Measurements from ENCODE around the gene CDH23. TPM values are rescaled to one million over a fixed set of nuclear protein-coding genes. Genes with fewer than 3 reads are reported as not detected.
A peak's percentile ranks its signal among the peaks of the same experiment; 100 is the strongest.

CDH23 gene
- total and polyA plus RNA-seq, 9 of the 15 experiments (the other 6 are each of a cell fraction or from before 2014, with no cell fraction given): 0.18 to 1.2 (median 0.47) TPM

DNA sequence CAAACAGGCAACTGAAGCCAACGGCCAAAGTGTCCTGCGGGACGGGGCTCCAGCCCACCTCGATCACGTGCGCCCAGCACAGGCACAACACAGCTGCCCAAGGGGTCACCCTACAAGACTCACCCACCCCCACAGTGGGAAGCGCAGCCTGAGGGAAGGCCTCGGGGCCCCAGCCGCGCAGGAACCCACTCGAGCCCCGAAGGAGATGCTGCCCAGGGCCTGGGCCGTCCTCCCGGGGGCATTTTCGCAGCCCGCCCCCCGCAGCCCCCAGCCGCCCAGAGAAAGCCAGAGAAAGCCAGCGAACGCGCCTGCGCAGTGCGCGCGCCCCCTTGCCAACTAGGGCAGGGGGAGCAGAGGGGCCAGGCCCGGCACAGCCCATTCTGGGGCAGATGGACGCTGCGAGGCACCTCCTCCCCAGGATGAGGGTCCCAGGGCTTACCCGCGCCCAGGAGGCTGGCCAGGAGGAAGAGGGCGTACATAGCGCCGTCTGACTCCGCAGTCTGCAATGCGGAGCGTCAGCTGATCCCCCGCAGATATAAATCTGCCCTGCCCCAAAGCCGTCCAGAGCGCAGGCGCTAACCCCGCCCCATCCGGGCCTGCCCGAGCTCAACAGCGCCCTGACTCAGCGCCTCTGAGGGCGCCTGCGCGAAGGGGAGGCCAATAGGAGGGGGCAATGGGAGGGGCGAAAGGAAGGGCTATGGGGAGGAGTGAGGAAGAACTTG, 454.2 kb downstream of the CDH23 start, which contains the start of gene PSAP (continued):
- TF ChIP-seq, protein P1, sequence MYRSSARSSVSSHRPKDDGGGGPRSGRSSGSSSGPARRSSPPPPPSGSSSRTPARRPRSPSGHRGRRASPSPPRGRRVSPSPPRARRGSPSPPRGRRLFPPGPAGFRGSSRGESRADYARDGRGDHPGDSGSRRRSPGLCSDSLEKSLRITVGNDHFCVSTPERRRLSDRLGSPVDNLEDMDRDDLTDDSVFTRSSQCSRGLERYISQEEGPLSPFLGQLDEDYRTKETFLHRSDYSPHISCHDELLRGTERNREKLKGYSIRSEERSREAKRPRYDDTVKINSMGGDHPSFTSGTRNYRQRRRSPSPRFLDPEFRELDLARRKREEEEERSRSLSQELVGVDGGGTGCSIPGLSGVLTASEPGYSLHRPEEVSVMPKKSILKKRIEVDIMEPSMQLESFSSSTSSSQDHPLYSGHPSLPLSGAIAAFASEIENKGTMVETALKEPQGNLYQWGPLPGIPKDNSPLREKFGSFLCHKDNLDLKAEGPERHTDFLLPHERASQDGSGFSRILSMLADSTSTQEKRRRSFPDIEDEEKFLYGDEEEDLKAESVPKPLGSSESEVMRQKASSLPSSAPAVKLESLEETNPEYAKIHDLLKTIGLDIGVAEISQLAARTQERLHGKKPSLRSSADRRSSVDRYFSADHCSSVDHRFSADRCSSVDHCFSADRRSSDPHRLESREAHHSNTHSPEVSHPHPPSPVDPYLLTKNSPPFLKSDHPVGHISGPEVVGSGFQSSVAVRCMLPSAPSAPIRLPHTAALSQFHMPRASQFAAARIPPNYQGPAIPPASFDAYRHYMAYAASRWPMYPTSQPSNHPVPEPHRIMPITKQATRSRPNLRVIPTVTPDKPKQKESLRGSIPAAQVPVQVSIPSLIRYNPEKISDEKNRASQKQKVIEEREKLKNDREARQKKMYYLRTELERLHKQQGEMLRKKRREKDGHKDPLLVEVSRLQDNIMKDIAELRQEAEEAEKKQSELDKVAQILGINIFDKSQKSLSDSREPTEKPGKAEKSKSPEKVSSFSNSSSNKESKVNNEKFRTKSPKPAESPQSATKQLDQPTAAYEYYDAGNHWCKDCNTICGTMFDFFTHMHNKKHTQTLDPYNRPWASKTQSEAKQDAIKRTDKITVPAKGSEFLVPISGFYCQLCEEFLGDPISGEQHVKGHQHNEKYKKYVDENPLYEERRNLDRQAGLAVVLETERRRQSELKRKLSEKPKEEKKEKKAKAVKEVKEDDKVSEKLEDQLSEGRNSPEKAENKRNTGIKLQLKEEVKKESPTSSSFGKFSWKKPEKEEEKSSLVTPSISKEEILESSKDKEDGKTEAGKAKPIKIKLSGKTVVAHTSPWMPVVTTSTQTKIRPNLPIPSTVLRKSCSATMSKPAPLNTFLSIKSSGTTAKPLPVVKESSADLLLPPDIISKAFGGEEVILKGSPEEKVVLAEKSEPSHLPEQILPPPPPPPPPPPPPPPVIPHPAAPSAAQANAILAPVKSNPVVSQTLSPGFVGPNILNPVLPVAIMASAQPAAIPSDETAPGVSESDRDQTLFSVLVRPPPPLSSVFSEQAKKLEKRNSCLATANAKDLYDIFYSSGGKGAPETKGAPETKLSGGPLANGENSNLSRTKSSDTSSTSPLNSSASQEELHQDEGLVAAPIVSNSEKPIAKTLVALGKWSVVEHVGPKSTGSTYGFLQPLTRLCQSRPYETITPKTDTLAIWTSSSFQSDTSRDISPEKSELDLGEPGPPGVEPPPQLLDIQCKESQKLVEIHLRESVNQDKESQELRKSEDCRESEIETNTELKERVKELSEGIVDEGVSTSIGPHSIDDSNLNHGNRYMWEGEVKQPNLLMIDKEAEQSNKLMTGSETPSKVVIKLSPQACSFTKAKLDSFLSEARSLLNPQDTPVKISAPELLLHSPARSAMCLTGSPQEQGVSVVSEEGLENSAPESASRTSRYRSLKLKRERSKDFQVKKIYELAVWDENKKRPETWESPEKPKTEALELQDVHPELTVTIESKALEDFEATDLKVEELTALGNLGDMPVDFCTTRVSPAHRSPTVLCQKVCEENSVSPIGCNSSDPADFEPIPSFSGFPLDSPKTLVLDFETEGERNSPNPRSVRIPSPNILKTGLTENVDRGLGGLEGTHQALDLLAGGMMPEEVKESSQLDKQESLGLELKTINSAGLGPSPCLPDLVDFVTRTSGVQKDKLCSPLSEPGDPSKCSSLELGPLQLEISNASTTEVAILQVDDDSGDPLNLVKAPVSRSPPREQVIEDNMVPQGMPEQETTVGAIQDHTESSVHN (IDR thresholded peaks at IDR 0.05; ENCODE audit: borderline replicate concordance in 1 of 2, low read depth in 1 of 2): peak in 1 of 2 experiments; percentile 90; a peak in 2 of 4 replicates
- peak; percentile 84 for TF ChIP-seq MAFK (IDR thresholded peaks at IDR 0.05; ENCODE audit: low read length)
- TF ChIP-seq, protein P2, sequence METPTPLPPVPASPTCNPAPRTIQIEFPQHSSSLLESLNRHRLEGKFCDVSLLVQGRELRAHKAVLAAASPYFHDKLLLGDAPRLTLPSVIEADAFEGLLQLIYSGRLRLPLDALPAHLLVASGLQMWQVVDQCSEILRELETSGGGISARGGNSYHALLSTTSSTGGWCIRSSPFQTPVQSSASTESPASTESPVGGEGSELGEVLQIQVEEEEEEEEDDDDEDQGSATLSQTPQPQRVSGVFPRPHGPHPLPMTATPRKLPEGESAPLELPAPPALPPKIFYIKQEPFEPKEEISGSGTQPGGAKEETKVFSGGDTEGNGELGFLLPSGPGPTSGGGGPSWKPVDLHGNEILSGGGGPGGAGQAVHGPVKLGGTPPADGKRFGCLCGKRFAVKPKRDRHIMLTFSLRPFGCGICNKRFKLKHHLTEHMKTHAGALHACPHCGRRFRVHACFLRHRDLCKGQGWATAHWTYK (CRISPR knock-in tag; IDR thresholded peaks at IDR 0.05): 0 out of 2 replicates have a peak, but pooled peaks have one; percentile 57
- TF ChIP-seq NCOR1 (IDR thresholded peaks at IDR 0.05): peak; percentile 45; the same call in 1 of the 2 replicates
- TF ChIP-seq, protein P3, sequence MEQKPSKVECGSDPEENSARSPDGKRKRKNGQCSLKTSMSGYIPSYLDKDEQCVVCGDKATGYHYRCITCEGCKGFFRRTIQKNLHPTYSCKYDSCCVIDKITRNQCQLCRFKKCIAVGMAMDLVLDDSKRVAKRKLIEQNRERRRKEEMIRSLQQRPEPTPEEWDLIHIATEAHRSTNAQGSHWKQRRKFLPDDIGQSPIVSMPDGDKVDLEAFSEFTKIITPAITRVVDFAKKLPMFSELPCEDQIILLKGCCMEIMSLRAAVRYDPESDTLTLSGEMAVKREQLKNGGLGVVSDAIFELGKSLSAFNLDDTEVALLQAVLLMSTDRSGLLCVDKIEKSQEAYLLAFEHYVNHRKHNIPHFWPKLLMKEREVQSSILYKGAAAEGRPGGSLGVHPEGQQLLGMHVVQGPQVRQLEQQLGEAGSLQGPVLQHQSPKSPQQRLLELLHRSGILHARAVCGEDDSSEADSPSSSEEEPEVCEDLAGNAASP (IDR thresholded peaks at IDR 0.05): no peak
- 0 out of 2 replicates have a peak, but pooled peaks have one; percentile 56 for TF ChIP-seq GATAD2A (IDR thresholded peaks at IDR 0.05)
- peak; percentile 85; the same call in 1 of the 2 replicates for TF ChIP-seq KAT7 (CRISPR knock-in tag; IDR thresholded peaks at IDR 0.05; ENCODE audit: borderline replicate concordance)
- TF ChIP-seq BDP1 (IDR thresholded peaks at IDR 0.05; ENCODE audit: insufficient read depth, insufficient read length): no peak
- TF ChIP-seq KDM2B (CRISPR knock-in tag; IDR thresholded peaks at IDR 0.05): peak; percentile 94; the same call in 1 of the 2 replicates
- TF ChIP-seq DMBX1 (CRISPR knock-in tag; IDR thresholded peaks at IDR 0.05; ENCODE audit: borderline replicate concordance): no peak
- no peak for TF ChIP-seq ZNF445 (CRISPR knock-in tag; IDR thresholded peaks at IDR 0.05; ENCODE audit: low read depth)
- TF ChIP-seq, protein P4, sequence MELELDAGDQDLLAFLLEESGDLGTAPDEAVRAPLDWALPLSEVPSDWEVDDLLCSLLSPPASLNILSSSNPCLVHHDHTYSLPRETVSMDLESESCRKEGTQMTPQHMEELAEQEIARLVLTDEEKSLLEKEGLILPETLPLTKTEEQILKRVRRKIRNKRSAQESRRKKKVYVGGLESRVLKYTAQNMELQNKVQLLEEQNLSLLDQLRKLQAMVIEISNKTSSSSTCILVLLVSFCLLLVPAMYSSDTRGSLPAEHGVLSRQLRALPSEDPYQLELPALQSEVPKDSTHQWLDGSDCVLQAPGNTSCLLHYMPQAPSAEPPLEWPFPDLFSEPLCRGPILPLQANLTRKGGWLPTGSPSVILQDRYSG (tag; conservative IDR thresholded peaks at IDR 0.05; ENCODE audit: low read depth): 0 out of 2 replicates have a peak, but pooled peaks have one; percentile 3
- TF ChIP-seq JUN (IDR thresholded peaks at IDR 0.05; ENCODE audit: borderline replicate concordance, low read depth, low read length): peak; percentile 76; the same call in 1 of the 2 replicates
- TF ChIP-seq JUN (CRISPR knock-in tag; IDR thresholded peaks at IDR 0.05; ENCODE audit: borderline replicate concordance): no peak; the same call in 1 of the 2 replicates
